OCI-LY3 (cell line): ENCODE results near the gene KNOP1.
"Not testable (repeated sequence)": the region's sequence is repeated elsewhere in the genome, so short reads cannot be mapped to it uniquely, and the experiment has no call there.

Source experiments
- EZH2phosphoT487 ChIP-seq: fragments of 200-600 bp; shearing (Covaris generic); IDR thresholded peaks from 2 replicates; pipeline ENCODE4 v1.6.1; 2018; ENCODE audit warnings: antibody characterized with exemption, mixed run types, low read depth
- TF ChIP-seq, protein P1 (sequence below): fragments of 200-600, 300-600 bp; sonication (generic); IDR thresholded peaks from 2 replicates; pipeline ENCODE4 v1.5.1; 2014; ENCODE audit warnings: antibody characterized with exemption, low read length, low read depth

DNA sequence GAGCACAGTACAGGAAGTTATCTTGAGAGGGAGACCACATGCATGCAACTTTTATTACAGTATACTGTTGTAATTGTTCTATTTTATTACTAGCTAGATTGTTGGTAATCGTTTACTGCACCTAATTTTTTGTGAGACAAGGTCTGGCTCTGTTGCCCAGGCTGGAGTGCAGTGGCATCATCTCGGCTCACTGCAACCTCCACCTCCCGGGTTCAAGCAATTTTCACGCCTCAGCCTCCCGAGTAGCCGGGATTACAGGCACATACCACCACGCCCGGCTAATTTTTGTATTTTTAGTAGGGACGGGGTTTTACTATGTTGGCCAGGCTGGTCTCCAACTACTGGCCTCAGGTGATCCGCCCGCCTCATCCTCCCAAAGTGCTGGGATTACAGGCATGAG, 1.3 kb downstream of the KNOP1 start:
- TF ChIP-seq, protein P1, sequence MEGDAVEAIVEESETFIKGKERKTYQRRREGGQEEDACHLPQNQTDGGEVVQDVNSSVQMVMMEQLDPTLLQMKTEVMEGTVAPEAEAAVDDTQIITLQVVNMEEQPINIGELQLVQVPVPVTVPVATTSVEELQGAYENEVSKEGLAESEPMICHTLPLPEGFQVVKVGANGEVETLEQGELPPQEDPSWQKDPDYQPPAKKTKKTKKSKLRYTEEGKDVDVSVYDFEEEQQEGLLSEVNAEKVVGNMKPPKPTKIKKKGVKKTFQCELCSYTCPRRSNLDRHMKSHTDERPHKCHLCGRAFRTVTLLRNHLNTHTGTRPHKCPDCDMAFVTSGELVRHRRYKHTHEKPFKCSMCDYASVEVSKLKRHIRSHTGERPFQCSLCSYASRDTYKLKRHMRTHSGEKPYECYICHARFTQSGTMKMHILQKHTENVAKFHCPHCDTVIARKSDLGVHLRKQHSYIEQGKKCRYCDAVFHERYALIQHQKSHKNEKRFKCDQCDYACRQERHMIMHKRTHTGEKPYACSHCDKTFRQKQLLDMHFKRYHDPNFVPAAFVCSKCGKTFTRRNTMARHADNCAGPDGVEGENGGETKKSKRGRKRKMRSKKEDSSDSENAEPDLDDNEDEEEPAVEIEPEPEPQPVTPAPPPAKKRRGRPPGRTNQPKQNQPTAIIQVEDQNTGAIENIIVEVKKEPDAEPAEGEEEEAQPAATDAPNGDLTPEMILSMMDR, result not testable (repeated sequence)
- not testable (repeated sequence) for TF ChIP-seq EZH2phosphoT487
